Peyer's patch (tissue), 4 donors: Measurements from ENCODE around the gene SPINK1. TPM values are rescaled to one million over a fixed set of nuclear protein-coding genes. Genes with fewer than 3 reads are reported as not detected.
"Not testable (repeated sequence)": the region's sequence is repeated elsewhere in the genome, so short reads cannot be mapped to it uniquely, and the experiment has no call there.

Source experiments
- DNase-seq, 3 donors: peaks; one replicate each; pipeline ENCODE4 v3.0.0-alpha.2; 2017 to 2019
- H3K27ac ChIP-seq, 4 donors: fragments of 200-600 bp; sonication (generic); one replicate each; pipeline ENCODE4 v1.5.1; 2016 to 2019
- H3K27me3 ChIP-seq, 2 donors: fragments of 200-600 bp; sonication (generic); one replicate each; pipeline ENCODE4 v1.5.1; 2019
- H3K36me3 ChIP-seq, 3 donors: fragments of 200-600 bp; sonication (generic); one replicate each; pipeline ENCODE4 v1.5.1; 2016 to 2019
- H3K4me1 ChIP-seq, 4 donors: fragments of 200-600 bp; sonication (generic); one replicate each; pipeline ENCODE4 v1.5.1; 2016 to 2019
- H3K4me3 ChIP-seq, 4 donors: fragments of 200-600 bp; sonication (generic); 1 replicate in 3 of 4; 2 replicates in 1 of 4; pipeline ENCODE4 v1.5.1; 2016 to 2019; ENCODE audit warnings: mild to moderate bottlenecking in 1 of 4
- H3K9me3 ChIP-seq, 4 donors: fragments of 200-600 bp; sonication (generic); one replicate each; pipeline ENCODE4 v1.5.1; 2016 to 2019; ENCODE audit warnings: mild to moderate bottlenecking in 1 of 4
- CTCF ChIP-seq, 6 experiments: fragments of 450-650 bp in 4 of 6; fragments of 200-600 bp in 2 of 6; sonication (generic) in 1 of 6; IDR thresholded peaks; one replicate each; pipeline ENCODE4 v1.5.1; 2017 to 2019; ENCODE audit warnings: antibody characterized with exemption in 6 of 6, mild to moderate bottlenecking in 3 of 6, moderate library complexity in 1 of 6
- POLR2A ChIP-seq, 2 donors: fragments of 450-650 bp; IDR thresholded peaks; one replicate each; pipeline ENCODE4 v1.5.1; 2017; ENCODE audit warnings: antibody characterized with exemption in 2 of 2, mild to moderate bottlenecking in 2 of 2, moderate library complexity in 2 of 2
- total RNA-seq, 4 donors: library from RNA; depleted of rRNA; stranded (reverse); fragments of >200 nt; gene quantifications; one replicate each; pipeline ENCODE4 v1.1.0, GENCODE V29; 2016

The SPINK1 gene
- total RNA-seq, 4 donors from 2014 or later: 46.2 to 436 (median 154) TPM

- no peak for TF ChIP-seq CTCF (IDR thresholded peaks at IDR 0.05)
- TF ChIP-seq POLR2A (IDR thresholded peaks at IDR 0.05): no peak
- DNase-seq: no peak
- H3K27ac ChIP-seq: no peak overlapping the region
- H3K4me1 ChIP-seq: no peaks in the 10 kb centered on the region
- no peaks in the 10 kb centered on the region for H3K27me3 ChIP-seq
- no peak overlapping the region for H3K4me3 ChIP-seq
- no peaks in the 10 kb centered on the region for H3K9me3 ChIP-seq
- H3K36me3 ChIP-seq: no peaks in the 10 kb centered on the region
Observed at GRCh38 chr5:147874910-147875367, 43.5 kb upstream of the SPINK1 start.

GRCh38 chr5:147874118-147874875, 42.8 kb upstream of the SPINK1 start:
- not testable (repeated sequence) for H3K9me3 ChIP-seq, H3K36me3 ChIP-seq, H3K27me3 ChIP-seq, H3K27ac ChIP-seq, H3K4me1 ChIP-seq, DNase-seq, H3K4me3 ChIP-seq

GRCh38 chr5:147872744-147873435, 41.4 kb upstream of the SPINK1 start:
- H3K4me1 ChIP-seq, H3K4me3 ChIP-seq, DNase-seq, H3K36me3 ChIP-seq, H3K27me3 ChIP-seq, H3K9me3 ChIP-seq, H3K27ac ChIP-seq: not testable (repeated sequence)

- H3K4me3 ChIP-seq, H3K27ac ChIP-seq, DNase-seq, H3K9me3 ChIP-seq, H3K4me1 ChIP-seq, H3K27me3 ChIP-seq, H3K36me3 ChIP-seq: not testable (repeated sequence)
Observed at GRCh38 chr5:147871980-147872549, 40.6 kb upstream of the SPINK1 start.

- H3K4me1 ChIP-seq, H3K36me3 ChIP-seq, DNase-seq, H3K27me3 ChIP-seq, H3K9me3 ChIP-seq, H3K4me3 ChIP-seq, H3K27ac ChIP-seq: not testable (repeated sequence)
Observed at GRCh38 chr5:147869892-147870291, 38.4 kb upstream of the SPINK1 start.

- Histone ChIP-seq H3K27me3 (no peaks in the 10 kb centered on the region), H3K9me3 (no peaks in the 10 kb centered on the region), H3K4me3 (no peak overlapping the region), H3K36me3 (no peaks in the 10 kb centered on the region), H3K4me1 (no peaks in the 10 kb centered on the region), H3K27ac (no peak overlapping the region)
- DNase-seq: no peak
- no peak for TF ChIP-seq CTCF (IDR thresholded peaks at IDR 0.05)
- no peak for TF ChIP-seq POLR2A (IDR thresholded peaks at IDR 0.05)
Observed at GRCh38 chr5:147869112-147869511, 37.6 kb upstream of the SPINK1 start.

GRCh38 chr5:147863454-147864158, 32.1 kb upstream of the SPINK1 start:
- Histone ChIP-seq H3K4me1 (peaks cover 0 to 6% (median 0%) of the 10 kb centered on the region in 4 donors), H3K9me3 (no peaks in the 10 kb centered on the region), H3K27me3 (no peaks in the 10 kb centered on the region), H3K4me3 (no peak overlapping the region), H3K36me3 (no peaks in the 10 kb centered on the region), H3K27ac (no peak overlapping the region)
- TF ChIP-seq POLR2A (IDR thresholded peaks at IDR 0.05) (no peak), CTCF (IDR thresholded peaks at IDR 0.05) (no peak)
- no peak for DNase-seq
